Osteoblast (primary cell): Measurements from ENCODE around the gene CPT1B. TPM values are rescaled to one million over a fixed set of nuclear protein-coding genes. Genes with fewer than 3 reads are reported as not detected.
A peak's percentile ranks its signal among the peaks of the same experiment; 100 is the strongest.

Experiments used
- DNase-seq: peaks from one replicate; pipeline ENCODE4 v3.0.0; 2011; ENCODE audit warnings: low spot score, mixed read lengths; ENCODE audit not compliant: insufficient read length; ENCODE audit errors: missing footprints
- H2AFZ ChIP-seq: 2 replicates; pipeline ENCODE4 v1.6.0; 2011; ENCODE audit warnings: mild to moderate bottlenecking, low read length
- H3K27ac ChIP-seq: 2 replicates; pipeline ENCODE4 v1.5.1; 2011; ENCODE audit warnings: mild to moderate bottlenecking, low read depth, low read length, moderate library complexity
- H3K27me3 ChIP-seq: 2 replicates; pipeline ENCODE4 v1.6.0; 2012; ENCODE audit warnings: mild to moderate bottlenecking, control low read depth, inconsistent platforms, low read length, moderate library complexity; ENCODE audit not compliant: insufficient read depth
- H3K36me3 ChIP-seq: 2 replicates; pipeline ENCODE4 v1.5.1; 2011; ENCODE audit warnings: mild to moderate bottlenecking, low read length, control low read depth, moderate library complexity; ENCODE audit not compliant: insufficient read depth
- H3K4me1 ChIP-seq: 2 replicates; pipeline ENCODE4 v1.5.1; 2011; ENCODE audit warnings: mild to moderate bottlenecking, low read length, control low read depth, moderate library complexity; ENCODE audit not compliant: insufficient read depth
- H3K4me2 ChIP-seq: 2 replicates; pipeline ENCODE4 v1.6.0; 2011; ENCODE audit warnings: mild to moderate bottlenecking, low read length; ENCODE audit not compliant: insufficient read depth
- H3K4me3 ChIP-seq: fragments of 200-600 bp; sonication (generic); 3 replicates; pipeline ENCODE4 v1.5.1; 2012; ENCODE audit warnings: mild to moderate bottlenecking, low read length, inconsistent platforms; ENCODE audit not compliant: insufficient read depth
- H3K79me2 ChIP-seq: 2 replicates; pipeline ENCODE4 v1.6.0; 2012; ENCODE audit warnings: mild to moderate bottlenecking, low read length, control low read depth, inconsistent platforms; ENCODE audit not compliant: insufficient read depth
- H3K9me3 ChIP-seq: 2 replicates; pipeline ENCODE4 v1.5.1; 2011; ENCODE audit warnings: low read depth, low read length, control low read depth
- H4K20me1 ChIP-seq: 2 replicates; pipeline ENCODE4 v1.6.0; 2012; ENCODE audit warnings: mild to moderate bottlenecking, low read length, control low read depth; ENCODE audit not compliant: insufficient read depth
- total RNA-seq: library from RNA; depleted of rRNA; stranded (reverse); fragments of >200 nt; gene quantifications from 2 replicates; pipeline ENCODE4 v1.2.3, GENCODE V29; 2012
- TF ChIP-seq, protein P1 (sequence below): IDR thresholded peaks from 2 replicates; pipeline ENCODE4 v1.5.1; 2011; ENCODE audit warnings: mild to moderate bottlenecking, low read depth, low read length, moderate library complexity; ENCODE audit errors: extremely low read depth

CPT1B gene
- total RNA-seq, 1 donor = 1.8 TPM

DNA sequence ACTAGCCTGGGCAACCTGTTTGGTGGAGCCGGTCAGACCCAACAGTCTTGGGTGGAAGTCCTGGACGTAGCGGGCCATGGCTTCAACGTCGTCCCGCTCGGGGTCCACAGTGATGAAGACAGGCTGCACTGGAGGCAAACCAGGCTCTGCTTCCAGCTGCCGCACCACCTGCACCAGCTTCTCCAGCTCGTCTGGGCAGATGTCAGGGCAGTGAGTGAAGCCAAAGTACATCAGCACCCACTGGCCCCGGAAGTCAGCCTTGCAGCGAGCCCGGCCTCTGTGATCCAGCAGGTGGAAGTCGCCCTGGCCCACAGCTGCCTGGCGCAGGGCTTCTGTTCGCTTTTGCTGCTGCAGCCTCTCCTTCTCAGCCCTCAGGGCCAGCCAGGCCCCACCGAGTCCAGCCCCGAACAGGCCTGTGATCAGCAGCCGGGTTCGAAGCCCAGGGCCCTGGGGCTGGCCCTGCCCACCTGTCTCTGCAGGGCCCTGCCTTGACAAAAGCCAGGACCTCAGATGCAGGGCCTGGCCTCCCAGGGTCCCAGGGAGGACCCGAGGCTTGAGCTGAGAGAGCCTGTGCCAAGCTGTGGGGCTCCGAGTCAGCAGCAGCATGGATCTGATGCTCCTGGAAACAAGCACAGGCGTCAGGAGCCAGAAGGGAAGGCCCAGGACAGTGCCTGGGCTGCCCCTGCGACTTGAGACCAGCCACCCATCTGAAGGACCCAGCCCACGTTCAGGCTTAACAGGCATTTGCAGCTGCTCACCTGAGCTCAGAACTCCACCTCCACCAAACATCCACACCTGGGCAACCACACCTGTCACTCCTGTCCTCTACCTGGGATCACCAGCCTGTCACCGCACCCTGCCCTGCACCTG lies 54.2 kb downstream of the CPT1B start:
- DNase-seq = peak; percentile 85
- no peaks in the 10 kb centered on the region for H3K27me3 ChIP-seq
- no peaks in the 10 kb centered on the region for H3K9me3 ChIP-seq
- peaks cover 30% of the 10 kb centered on the region for H3K79me2 ChIP-seq
- peak overlapping the region; percentile 96 for H3K4me2 ChIP-seq
- peak overlapping the region; percentile 86 for H3K4me3 ChIP-seq
- no peak overlapping the region for H2AFZ ChIP-seq
- TF ChIP-seq, protein P1, sequence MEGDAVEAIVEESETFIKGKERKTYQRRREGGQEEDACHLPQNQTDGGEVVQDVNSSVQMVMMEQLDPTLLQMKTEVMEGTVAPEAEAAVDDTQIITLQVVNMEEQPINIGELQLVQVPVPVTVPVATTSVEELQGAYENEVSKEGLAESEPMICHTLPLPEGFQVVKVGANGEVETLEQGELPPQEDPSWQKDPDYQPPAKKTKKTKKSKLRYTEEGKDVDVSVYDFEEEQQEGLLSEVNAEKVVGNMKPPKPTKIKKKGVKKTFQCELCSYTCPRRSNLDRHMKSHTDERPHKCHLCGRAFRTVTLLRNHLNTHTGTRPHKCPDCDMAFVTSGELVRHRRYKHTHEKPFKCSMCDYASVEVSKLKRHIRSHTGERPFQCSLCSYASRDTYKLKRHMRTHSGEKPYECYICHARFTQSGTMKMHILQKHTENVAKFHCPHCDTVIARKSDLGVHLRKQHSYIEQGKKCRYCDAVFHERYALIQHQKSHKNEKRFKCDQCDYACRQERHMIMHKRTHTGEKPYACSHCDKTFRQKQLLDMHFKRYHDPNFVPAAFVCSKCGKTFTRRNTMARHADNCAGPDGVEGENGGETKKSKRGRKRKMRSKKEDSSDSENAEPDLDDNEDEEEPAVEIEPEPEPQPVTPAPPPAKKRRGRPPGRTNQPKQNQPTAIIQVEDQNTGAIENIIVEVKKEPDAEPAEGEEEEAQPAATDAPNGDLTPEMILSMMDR = no peak
- H3K27ac ChIP-seq = peak overlapping the region; percentile 78
- H3K36me3 ChIP-seq = peaks cover 18% of the 10 kb centered on the region
- peaks cover 28% of the 10 kb centered on the region for H4K20me1 ChIP-seq
- peaks cover 13% of the 10 kb centered on the region for H3K4me1 ChIP-seq

DNA sequence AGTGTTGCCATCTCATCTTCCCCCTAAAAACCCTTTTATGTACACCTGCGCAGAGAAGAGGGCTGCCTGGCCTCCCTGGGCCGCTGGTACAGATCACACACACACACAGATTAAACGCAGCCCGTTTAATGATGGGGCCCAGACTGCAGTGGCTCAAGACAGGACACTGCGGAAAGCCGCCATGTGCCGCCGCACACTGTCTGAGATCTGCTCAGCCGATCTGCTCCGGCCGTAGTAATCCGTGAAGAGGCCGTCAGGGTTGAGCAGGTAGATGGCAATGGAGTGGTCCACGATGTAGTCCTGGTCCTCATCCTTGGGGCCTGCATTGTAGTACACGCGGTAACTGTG lies 54.8 kb downstream of the CPT1B start:
- Histone ChIP-seq H3K79me2 (peaks cover 30% of the 10 kb centered on the region), H3K36me3 (peaks cover 25% of the 10 kb centered on the region)

DNA sequence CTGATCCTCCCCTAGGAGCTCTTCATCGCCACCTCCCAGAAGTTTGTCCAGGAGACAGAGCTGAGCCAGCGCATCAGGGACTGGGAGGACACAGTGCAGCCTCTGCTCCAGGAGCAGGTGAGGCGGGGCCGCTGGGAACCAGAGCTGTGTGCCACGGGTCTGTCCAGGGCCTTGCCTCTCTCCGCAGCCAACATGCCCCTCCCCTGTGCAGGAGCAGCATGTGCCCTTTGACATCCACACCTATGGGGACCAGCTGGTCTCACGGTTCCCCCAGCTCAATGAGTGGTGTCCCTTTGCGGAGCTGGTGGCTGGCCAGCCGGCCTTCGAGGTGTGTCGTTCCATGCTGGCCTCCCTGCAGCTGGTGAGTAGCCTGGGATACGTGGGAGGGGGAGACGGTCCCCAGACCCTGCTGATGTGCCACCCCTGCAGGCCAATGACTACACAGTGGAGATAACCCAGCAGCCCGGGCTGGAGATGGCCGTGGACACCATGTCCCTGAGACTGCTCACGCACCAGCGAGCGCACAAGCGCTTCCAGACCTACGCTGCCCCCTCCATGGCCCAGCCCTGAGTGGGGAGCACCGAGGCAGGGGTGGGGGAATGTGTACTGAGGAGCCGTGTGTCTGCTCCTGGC lies 55.3 kb downstream of the CPT1B start:
- DNase-seq = peak; percentile 68

More for the DNA sequence above, 54.8 kb downstream of the CPT1B start:
- peaks cover 13% of the 10 kb centered on the region for H3K4me1 ChIP-seq
- no peak overlapping the region for H3K4me3 ChIP-seq
- peaks cover 23% of the 10 kb centered on the region for H4K20me1 ChIP-seq
- H3K4me2 ChIP-seq = no peak overlapping the region
- no peaks in the 10 kb centered on the region for H3K9me3 ChIP-seq
- DNase-seq = peak; percentile 58
- H3K27ac ChIP-seq = no peak overlapping the region
- no peaks in the 10 kb centered on the region for H3K27me3 ChIP-seq
- TF ChIP-seq, protein P1 = no peak
- no peak overlapping the region for H2AFZ ChIP-seq

More for the DNA sequence above, 55.3 kb downstream of the CPT1B start:
- Histone ChIP-seq H4K20me1 (peaks cover 23% of the 10 kb centered on the region), H2AFZ (no peak overlapping the region), H3K27me3 (no peaks in the 10 kb centered on the region), H3K79me2 (peaks cover 30% of the 10 kb centered on the region), H3K4me1 (peaks cover 13% of the 10 kb centered on the region), H3K4me2 (no peak overlapping the region), H3K36me3 (peaks cover 29% of the 10 kb centered on the region), H3K4me3 (no peak overlapping the region), H3K9me3 (no peaks in the 10 kb centered on the region), H3K27ac (no peak overlapping the region)
- TF ChIP-seq, protein P1 = no peak
